Activated gamma-delta T cell treated with anti-CD3 and anti-CD28 coated beads, Interleukin-2, amount 50 U/mL, for 16 hours (primary cell): ENCODE data around the gene WNT7B.

ENCODE experiments used
- DNase-seq: peaks from one replicate; pipeline ENCODE4 v3.0.0-alpha.2; 2020; ENCODE audit warnings: low read depth

The WNT7B gene

DNA sequence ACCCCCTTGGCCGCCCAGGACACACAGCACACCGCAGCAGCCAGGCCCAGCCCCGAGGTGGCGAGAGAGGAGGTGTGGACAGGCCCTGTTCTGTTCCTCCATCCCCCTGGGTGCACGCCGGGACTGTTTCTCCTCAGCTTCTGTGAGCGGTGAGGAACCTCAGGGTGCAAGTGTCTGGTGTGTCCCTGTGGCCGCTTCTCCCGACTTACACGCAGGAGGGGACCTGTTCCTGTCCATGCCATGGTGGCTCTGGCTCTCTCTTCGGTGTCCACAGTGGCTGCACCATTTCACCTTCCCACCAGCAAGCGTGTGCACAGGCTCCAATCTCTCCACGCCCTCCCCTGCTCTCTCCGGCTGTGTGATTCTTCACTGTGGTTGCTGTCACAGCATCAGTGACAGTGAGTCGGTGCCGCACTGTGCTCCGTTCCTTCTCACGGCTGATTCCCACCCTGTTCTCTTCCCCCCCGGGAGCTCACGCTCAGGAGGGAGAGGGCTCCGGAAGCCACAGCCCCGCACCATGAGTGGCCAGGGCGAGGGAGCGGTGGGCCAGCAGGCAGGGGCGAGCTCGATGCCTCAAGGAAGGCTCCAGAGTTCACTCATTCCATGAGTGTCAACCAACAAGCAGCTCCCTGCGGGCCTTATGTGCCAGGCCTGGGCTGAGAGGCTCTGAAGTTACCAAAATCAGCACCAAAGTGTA is 18.6 kb upstream of the WNT7B start:
- DNase-seq, result no peak

DNA sequence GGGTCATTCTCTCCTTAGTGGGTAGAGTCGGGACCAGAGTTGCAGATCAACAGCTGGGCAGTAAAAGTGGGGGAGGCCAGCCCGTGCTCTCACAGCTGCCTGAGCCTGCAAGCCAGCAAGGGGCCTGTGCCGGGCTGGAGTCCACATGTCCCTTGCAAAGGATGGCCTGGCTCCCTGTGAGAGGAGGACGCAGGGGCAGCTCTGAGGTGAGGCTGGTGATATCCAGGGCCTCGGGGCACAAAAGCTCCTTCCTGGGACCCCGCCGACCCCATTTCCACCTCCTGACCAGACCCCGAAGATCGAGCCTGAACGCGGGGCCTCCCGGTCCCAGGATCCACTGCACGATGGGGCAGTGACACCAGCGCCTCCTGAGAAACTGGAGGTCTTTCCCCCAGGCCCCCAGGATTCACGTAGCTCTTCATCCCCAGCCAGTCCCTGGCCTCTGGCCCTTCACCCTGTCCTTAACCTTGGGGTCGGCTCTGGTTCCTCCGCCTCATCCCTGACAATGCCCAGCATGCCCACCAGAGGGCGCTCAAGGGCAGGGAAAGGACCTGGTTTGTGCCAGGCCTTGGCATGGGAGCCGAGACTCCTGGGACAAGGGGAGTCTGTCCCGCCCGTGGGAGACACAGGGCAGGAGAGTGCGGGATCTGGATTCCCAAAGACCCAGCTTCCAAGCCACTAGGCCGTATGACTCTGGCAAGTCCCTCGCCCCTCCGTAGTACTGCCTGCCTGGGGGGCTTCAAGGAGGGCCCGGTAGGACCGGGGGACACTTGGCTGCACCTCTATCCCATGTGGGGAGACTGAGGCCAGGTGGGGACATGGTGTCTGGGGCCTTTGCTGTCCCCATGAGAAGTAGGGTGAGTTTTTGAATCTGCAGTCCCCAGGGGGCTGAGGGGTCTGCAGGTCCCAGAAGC is 17.8 kb upstream of the WNT7B start:
- DNase-seq, result peak; percentile 74

DNA sequence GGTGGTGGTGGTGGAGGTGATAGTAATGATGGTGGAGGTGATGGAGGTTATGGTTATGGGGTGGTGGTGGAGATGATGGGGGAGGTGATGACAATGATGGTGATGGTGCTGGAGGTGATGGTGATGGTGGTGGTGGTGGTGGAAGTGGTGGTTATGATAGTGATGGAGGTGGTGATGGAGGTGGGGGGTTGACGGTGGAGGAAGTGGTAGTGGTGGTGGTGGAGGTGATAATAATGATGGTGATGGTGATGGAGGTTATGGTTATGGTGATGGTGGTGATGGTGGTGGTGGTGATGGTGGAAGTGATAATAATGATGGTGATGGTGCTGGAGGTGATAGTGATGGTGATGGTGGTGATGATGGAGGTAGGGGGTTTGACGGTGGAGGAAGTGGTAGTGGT is 16.9 kb upstream of the WNT7B start:
- DNase-seq, result no peak

DNA sequence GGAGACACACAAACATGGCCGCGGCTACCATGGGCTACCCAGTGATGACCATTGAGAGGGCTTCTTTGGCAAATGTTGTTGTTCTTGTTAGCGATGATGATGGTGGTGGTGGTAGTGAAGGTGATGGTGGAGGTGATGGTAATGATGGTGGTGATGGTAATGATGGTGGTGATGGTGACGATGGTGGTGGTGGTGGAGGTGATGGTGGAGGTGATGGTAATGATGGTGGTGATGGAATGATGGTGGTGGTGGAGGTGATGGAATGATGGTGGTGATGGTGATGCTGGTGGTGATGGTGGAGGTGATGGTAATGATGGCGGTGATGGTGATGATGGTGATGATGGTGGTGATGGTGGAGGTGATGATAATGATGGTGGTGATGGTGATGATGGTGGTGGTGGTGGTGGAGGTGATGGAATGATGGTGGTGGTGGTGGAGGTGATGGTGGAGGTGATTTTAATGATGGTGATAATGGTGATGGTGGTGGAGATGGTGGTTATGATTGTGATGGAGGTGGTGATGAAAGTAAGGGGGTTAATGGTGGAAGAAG is 16.3 kb upstream of the WNT7B start:
- DNase-seq, result no peak

DNA sequence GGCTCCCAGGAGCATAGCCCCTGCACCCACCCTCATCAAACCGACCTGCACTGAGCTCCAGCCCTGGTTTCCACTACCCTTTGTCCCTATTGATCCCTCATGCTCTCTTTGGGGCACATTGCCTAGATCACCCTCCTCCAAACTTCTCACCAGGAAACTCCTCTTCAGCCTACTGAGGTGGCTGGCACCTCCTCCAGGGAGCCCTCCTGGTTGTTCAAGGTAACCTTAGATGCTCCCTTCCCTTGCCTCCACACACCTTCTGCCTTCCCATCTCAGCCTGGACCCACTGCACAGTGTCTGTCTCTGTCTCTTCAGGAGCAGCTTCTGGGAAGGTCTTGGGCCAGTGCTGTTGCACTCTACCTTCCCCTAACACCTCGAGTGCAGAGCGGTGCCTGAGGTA is 15.8 kb upstream of the WNT7B start:
- DNase-seq, result no peak

DNA sequence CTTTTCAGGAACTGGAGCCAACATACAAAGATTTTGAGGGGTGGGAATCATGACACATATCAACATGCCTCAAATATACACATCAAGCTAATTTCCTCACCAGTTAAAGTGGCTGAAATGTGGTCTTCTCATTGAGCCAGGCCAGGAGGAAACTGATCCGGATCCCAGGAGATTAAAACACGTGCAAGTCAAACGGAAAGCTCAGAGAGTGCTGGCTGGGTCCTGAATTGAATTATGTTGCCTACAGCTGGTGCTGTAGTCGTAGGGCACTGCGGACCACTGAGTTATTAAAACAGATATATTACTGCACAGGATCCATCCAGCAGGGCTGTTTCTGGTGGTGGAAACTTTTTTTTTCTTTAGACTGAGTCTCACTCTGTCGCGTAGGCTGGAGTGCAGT is 14.1 kb upstream of the WNT7B start:
- no peak for DNase-seq

DNA sequence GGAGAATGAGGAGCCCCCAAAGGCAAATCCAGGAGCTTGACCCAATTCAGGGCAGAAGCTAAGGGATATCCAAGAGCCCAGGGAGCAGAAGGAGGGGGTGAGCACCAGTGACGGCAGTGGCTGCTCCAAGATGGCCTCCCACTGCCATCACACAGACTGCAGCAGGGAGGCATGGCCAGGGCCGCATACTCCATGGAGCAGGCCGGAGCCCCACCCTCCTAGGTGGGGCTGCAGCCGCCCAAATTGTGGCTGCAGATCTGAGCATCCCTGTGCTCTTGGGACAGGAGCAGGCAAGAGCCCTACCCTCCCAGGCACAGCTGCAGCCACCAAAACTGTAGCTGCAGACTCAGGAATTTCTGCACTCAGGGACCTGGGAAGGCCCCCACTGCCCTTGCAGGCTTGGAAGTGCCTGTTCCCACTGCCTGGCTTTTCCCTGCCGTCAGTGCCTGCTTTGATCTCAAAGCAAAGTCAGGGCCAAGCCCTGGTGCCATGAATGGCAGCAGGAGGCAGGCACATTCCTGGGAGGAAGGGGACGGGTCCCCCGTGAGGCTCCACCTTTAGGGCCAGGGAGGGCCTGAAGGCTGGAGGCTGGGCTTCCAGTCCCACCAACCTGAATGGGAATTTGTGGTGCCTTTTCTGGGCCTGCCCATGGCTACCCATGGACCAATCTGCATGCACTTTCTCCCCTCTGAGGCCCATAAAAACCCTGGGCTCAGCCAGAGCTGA is 10.3 kb upstream of the WNT7B start:
- no peak for DNase-seq

DNA sequence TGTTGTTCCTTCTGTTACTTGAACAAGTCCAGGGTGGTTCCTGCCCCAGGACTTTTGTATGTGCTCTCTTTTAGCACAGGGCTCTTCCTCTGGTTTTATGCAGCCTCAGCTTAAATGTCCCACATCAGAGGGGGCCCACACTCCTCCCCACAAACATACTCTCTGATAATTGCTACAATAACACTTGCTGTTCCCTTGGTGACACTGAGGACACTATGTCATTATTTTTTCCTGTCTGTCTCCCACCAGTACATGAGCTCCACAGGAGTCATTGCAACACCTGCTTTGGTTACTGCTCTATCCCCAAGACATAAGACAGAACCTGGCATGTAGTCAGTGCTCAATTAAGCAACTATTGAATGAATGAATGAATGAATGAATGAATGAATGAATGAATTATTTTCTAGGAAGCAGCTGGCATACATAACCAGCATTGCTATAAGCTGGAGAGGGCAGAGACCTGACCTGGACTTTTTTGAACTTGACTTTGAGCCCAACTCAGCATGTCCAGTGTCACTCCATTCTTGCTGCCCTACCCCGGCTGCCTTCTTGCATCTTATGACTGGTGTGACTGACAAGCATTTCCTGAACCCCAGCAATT is 7.5 kb upstream of the WNT7B start:
- DNase-seq, result no peak

DNA sequence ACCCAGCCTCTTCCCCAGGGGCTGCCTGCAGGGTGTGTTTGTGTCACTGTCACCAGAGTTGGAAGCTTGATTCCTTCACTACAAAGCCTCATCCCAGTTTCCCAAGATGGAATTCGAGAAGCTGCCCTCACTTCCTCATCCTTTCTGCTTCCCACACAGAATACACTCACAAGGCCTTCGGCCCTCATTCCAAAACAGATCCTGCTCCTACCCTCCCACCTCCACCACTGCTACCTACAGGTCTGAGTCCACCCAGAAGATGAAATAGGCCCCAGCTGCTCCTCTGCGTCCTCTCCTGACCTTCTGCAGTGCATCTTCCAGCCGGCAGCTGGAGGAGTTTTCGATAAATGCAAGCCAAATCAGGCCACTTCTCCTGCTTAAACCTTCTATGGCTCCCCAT is 6.8 kb upstream of the WNT7B start:
- DNase-seq, result no peak

DNA sequence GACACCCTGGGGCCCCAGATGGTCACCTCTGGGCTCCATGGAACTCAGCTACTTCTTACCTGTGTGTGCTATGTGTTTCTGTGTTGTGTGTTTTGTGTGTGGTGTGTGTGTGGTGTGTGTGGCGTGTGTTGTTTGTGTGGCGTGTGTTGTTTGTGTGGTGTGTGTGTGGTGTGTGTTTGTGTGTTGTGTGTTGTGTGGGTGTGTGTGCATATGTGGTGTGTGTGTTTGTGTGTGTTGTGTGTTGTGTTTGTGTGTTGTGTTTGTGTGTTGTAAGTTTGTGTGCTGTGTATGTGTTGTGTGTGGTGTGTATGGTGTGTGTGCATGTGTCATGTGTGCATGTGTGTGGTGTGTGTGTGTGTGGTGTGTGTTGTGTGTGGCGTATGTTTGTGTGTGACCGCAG is 3.8 kb upstream of the WNT7B start:
- no peak for DNase-seq

DNA sequence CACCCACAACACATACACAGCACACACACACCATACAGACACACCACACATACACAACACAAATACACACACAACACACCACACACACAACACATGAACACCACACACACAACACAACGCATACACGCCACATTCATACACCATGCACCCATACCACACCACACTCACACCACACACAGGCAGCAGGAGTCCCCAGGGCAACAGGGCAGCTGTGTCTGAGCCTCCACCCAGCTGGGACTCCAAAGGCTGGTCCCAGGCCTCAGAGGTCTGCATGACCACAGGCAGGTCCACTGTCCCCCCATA is 3.3 kb upstream of the WNT7B start:
- no peak for DNase-seq

DNA sequence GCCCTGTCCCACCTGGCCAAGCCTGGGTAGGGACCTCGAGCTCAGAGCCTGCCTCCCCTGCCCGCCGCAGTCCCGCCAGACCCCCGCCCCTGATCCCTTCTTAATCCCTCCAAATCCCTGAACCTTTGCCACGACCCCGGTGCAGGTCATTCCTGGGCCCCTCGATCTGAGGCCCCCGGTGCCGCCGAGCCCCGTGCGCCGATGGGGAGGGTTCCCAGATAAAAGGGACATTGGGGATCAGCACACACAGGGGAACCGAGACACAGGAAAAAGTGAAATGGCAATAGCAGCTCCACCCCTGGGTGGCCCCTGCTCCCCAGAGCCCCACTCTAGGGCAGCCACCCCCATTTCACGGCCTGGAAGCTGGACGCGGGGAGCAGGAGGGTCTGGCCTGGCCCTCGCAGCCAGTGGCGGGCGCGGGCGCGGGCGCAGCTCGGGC is 1.3 kb upstream of the WNT7B start:
- DNase-seq, result no peak

DNA sequence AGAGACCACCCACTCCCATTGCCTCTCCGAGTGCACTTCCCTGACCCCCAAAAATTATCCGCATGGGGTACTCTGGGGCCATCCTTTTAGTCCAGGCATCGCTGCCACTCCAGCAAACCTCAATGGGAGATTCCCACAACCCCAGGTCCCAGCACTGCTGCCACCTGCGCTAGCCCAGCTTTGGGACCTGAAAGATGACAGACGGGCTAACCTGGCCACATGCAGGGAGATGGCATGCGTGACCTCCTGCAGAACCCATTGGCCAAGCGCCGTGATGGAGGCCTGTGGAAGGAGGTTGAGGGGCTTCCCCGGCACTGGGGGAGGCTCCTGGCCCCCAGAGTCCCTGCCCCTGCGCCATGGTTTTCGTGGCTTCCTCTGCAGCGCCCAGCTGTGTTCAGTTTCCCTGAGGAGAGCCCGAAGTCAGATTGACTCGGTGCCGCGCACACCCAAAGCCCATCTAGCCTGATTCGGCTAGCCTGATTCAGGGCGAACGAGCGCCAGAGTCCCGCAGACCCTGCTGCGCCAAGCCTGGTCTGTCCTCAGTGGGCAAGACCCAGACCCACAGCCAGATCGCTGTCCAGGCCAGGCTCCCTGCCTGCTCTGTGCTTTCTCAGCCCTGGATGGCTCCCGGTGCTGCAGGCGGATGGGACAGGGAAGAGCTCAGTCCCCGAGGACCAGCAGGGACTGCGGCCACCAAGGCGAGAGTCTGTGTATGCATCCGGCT is 751 bp upstream of the WNT7B start:
- DNase-seq, result no peak

DNA sequence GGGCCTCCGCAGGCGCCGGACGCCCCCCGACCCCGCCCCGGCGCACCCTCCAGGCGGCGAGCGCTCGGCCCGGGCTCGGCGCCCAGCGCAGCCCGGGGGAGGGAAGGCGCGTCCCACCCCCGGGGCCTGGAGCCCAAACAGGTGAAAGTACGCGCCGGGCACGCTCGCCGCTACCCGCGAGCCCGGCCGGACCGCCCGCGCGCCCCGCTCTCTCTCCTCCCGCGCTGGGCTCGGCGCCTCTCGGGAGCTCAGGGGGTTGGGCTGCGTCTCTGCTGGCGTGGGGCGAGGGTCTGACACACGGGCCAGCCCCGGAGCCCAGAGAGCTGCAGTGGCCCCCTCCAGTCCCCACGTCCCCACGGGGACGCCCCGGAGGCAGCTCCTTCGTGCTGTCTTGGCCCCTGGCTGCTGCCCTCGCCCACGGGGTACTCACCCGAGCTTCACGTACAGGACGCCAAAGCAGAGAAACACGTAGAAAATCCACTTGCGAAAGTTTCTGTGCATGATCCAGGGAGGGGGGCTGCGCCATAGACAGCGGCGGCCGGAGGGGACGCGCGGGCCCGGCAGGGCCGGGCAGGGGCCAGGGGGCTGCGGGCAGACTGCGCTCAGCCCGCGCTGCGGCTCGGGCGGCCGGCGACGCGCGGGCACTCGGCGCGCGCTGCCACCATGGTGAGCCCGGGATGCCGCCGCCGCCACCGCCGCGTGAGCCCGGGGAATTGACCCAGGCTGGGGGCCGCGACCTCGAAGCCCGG is 534 bp downstream of the WNT7B start:
- DNase-seq, result no peak

DNA sequence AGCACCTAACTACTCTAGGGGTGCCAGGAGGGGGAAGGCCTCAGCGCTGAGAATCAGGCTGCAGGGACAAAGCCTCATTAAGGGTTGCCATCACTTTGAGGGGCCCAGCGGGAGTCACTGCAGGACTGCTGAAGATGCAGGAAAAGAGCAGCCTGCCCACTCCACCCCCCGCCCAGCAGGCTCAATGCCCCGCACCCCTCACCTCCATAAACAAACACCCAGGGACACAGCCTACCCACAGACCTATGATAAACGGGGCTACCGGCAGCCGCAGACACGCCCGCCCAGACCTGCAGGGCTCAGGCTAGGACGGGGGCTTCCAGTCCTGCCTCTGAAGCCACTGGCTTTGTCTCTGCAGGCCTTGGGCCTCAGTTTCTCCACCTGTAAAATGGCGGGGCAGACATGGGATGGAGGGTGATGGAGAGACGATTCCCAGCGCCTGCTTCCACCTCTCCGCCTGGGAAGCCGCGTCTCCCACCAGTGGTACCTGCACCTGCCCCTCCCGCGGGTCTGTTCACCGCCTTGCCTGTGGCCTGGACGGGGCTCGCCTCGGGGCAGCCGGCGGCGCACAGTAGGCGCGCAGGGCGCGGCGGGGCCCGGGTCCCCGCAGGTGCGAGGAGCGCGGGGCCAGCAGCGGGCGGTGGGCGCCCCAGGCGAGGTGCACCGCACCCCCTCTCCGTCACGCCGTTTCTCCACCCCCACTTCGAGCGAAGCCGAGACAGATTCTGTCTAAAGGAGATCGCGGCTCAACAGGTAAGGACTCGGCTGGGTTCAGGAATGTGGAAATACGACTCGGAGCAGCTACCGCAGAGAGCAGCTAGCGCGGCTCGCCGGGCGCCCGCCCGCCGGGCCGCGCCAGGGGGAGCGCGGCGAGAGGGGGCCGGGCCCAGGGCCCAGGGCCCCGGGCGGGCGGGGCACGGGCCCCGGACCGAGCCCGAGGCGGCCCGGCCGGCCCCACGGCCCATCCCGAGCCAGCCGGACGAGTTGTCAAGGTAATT is 1.5 kb downstream of the WNT7B start:
- no peak for DNase-seq

DNA sequence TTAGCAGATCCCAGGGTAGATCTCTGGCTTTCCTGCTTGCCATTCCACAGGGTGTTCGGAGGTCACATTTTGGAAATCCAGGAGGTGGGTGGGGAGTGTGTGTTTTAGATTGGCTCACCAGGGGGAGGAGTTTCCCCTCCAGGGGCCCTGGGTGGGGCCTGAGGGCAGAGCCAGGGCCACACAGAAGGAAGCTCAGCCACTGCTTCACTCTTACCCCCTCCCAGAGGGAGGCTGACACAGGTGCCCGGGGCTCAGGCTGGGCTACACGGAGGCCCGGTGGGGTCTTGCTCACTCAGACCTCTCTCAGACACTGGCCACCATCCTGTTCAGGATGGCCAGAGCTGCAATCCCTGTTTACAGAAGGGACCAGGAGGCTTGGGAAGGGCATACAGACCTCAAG is 2.5 kb downstream of the WNT7B start:
- DNase-seq, result no peak

DNA sequence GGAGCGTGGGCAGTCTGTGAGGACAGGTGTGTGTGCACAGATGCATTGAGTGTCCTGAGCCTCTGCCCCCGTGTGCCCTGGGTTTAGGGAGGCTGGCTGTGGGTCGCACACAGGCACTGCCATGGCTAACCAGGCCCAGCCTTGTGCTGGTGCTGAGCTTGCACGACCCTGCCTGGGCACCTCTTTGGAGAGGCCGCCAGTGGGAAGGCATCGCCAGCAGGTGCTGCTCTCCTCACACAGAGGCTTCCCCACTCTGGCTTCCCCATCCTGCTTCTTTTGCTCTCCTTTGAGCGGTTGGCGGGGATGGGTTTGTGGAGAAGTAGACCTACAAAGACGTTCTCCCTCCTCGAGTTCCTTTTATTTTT is 4.1 kb downstream of the WNT7B start:
- DNase-seq, result no peak

DNA sequence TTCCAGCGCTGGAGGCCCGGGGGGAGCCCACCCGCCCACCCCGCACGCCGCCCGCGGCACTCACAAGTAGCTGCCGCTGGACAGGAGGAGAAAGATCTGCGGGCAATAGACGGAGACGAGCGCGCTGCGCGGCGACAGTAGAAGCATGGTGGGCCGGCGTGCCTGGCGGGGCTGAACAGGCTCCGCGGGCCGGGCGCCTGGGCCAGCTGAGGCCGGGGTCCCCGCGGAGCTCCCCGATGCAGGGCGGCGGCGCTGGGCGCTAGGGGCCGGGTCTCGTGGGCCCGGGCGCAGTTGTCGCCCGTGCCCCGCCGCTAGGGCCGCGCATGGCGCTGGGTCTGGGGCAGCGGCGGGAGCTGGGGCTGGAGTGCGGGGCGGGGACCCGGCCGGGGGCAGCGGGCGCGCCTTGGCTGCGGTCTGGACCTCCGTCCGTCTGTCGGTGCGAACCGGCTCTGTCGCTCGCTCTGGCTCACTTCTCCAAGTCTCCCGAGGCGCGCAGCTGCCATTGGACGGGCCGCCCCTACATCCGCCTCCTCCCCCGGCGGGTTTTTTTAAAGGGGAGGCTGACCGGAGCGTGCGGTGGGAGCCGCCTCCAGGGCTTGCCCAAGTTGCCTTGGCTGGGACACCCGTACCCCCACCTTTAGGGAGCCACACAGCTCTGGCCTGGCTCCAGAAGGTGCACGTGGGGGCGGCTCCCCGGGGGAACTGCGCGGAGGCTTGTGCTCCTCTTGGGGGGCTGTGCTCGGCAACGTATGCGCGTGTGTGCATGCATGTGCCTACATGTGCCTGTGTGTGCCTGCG is 4.7 kb downstream of the WNT7B start:
- DNase-seq, result no peak
